ENCODE data around the gene WDR72.

DNA sequence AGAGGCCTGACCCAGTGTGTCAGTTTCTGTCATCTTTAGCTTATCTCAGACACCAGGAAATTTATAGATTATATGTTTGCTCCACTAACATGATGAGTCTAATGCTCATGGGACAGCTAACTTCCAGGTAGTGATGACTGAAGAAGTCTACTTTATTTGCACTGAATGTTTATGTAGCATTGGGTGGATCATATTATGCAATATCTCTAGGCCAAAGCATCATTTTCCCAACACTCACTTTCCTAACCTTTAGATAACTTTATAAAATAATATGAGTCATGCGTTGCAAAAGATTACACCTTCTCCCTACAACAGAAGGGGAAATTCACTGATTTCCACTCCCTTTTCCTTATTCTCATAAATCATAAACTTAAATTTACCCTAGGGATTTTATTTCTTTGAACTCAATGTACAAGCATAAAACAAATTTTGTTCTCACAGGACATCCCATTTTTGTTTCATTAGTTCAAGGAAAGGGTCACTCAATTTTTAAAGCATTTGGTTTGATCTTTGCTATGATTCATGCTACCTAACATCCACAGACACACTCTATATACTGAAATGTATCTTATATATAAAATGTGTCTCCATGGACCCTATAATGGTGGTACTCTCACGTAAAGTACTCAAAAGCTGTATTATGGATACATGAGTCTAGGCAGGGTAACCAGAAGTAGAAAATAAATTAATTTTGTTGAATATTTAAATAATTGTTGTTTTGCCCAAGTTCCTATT is 225.2 kb downstream of the WDR72 start:
- TF ChIP-seq, protein P1, sequence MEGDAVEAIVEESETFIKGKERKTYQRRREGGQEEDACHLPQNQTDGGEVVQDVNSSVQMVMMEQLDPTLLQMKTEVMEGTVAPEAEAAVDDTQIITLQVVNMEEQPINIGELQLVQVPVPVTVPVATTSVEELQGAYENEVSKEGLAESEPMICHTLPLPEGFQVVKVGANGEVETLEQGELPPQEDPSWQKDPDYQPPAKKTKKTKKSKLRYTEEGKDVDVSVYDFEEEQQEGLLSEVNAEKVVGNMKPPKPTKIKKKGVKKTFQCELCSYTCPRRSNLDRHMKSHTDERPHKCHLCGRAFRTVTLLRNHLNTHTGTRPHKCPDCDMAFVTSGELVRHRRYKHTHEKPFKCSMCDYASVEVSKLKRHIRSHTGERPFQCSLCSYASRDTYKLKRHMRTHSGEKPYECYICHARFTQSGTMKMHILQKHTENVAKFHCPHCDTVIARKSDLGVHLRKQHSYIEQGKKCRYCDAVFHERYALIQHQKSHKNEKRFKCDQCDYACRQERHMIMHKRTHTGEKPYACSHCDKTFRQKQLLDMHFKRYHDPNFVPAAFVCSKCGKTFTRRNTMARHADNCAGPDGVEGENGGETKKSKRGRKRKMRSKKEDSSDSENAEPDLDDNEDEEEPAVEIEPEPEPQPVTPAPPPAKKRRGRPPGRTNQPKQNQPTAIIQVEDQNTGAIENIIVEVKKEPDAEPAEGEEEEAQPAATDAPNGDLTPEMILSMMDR (IDR thresholded peaks at IDR 0.05), result no peak
- no peak for TF ChIP-seq POLR2A (IDR thresholded peaks at IDR 0.05)
- no peak for TF ChIP-seq EP300 (IDR thresholded peaks at IDR 0.05)
